Gastroesophageal sphincter (tissue), 3 donors: ENCODE data around the gene WAS.

Experiments
- CTCF ChIP-seq, 4 experiments: fragments of 200-600 bp in 2 of 4; fragments of 450-650 bp in 2 of 4; sonication (generic) in 1 of 4; IDR thresholded peaks; one replicate each; pipeline ENCODE4 v1.5.1; 2017 to 2019; ENCODE audit warnings: antibody characterized with exemption in 4 of 4, mild to moderate bottlenecking in 2 of 4, moderate library complexity in 2 of 4
- EP300 ChIP-seq: sonication (generic); formaldehyde crosslinking; IDR thresholded peaks from one replicate; pipeline ENCODE4 v1.6.1; 2017; ENCODE audit warnings: antibody characterized with exemption, mild to moderate bottlenecking
- POLR2A ChIP-seq, 2 donors: fragments of 450-650 bp; IDR thresholded peaks; one replicate each; pipeline ENCODE4 v1.6.1; 2017; ENCODE audit warnings: antibody characterized with exemption in 2 of 2, mild to moderate bottlenecking in 2 of 2, moderate library complexity in 1 of 2
- POLR2AphosphoS5 ChIP-seq: sonication (generic); formaldehyde crosslinking; IDR thresholded peaks from one replicate; pipeline ENCODE4 v1.6.1; 2017; ENCODE audit warnings: antibody characterized with exemption

- TF ChIP-seq CTCF (IDR thresholded peaks at IDR 0.05) (peak in 3 of 4 experiments; percentile 31 to 43 (median 35)), POLR2A (IDR thresholded peaks at IDR 0.05) (no peak), EP300 (no peak), POLR2AphosphoS5 (no peak)
These were observed 35.3 kb upstream of the WAS start for GRCh38 chrX:48648336-48648751.
